ENCODE results near the gene FBXL12.

DNA sequence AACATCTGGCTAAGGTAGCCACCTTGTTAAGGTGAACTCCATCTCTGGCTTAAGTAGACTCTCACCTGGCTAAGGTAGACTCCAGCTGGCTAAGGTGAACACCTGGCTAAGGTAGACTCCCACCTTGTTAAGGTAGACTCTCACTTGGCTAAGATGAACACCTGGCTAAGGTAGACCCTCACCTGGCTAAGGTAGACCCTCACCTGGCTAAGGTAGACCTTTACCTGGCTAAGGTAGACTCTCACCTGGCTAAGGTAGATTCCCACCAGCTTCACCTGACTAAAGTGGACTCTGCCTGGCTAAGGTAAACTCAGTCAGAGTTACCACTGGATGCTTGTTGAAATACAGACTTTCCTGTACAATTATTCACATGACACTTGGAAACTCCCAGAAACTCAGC lies 39.9 kb upstream of the FBXL12 start:
- TF ChIP-seq CHD4 (IDR thresholded peaks at IDR 0.05; ENCODE audit: borderline replicate concordance) = no peak
- no peak for TF ChIP-seq CTCF (IDR thresholded peaks at IDR 0.05)
- TF ChIP-seq BHLHE40 (IDR thresholded peaks at IDR 0.05; ENCODE audit: low read depth, low read length) = no peak
- TF ChIP-seq POLR2A (IDR thresholded peaks at IDR 0.05; ENCODE audit: low read length) = no peak
- no peak for TF ChIP-seq MAX (IDR thresholded peaks at IDR 0.05)
- TF ChIP-seq RAD21 (conservative IDR thresholded peaks at IDR 0.05 in 1 of 2, IDR thresholded peaks at IDR 0.05 in 1 of 2) = no peak
- no peak for TF ChIP-seq MAFK (IDR thresholded peaks at IDR 0.05; ENCODE audit: partially characterized antibody)
